GM19043 (cell line): ENCODE data around the gene ENTREP1.
A peak's percentile ranks its signal among the peaks of the same experiment; 100 is the strongest.
"Not testable (repeated sequence)": the region's sequence is repeated elsewhere in the genome, so short reads cannot be mapped to it uniquely, and the experiment has no call there.

Source experiments
- ATAC-seq: cut with Tn5 transposase; IDR thresholded peaks from one replicate; pipeline ENCODE4 v1.9.1; 2021; ENCODE audit warnings: low read depth; ENCODE audit not compliant: unreplicated experiment

Gene ENTREP1, protein sequence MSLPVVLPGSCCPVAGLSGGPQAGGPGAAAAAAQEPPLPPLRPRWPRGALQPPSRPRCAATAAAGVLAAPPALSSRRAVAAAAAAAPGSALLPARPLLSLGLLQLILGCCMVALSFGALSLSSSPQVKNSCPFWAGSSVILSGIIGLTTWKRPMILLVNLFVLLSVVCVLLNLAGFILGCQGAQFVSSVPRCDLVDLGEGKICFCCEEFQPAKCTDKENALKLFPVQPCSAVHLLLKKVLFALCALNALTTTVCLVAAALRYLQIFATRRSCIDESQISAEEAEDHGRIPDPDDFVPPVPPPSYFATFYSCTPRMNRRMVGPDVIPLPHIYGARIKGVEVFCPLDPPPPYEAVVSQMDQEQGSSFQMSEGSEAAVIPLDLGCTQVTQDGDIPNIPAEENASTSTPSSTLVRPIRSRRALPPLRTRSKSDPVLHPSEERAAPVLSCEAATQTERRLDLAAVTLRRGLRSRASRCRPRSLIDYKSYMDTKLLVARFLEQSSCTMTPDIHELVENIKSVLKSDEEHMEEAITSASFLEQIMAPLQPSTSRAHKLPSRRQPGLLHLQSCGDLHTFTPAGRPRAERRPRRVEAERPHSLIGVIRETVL

GRCh38 chr9:69324549-69325401 lies at the start of gene ENTREP1:
TSS of gene ENTREP1 (plus strand) at chr9:69325215. CDS start at chr9:69325310, 95 bp downstream.
- no peak for ATAC-seq

DNA sequence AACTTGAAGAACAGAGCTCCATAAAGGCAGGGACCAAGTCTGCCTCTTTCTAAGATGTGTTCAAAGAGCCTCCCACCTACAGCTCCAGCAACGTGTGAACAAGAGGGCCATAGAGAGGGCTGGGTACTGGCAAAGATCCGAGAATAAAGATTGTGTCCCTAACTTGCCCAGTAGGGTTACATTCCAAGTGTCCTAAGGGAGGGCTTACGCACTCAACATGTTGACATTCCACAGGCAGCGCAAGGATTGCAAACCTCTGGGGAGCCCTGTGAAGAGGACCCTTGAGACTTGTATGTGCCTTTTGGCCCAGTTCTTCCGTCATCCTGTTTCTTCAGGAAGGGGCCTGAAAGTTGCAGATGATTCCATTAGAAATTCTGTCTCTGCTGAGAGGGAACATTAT lies 48.2 kb upstream of the ENTREP1 start:
- no peak for ATAC-seq

- peak; percentile 87 for ATAC-seq
Measured at GRCh38 chr9:69279084-69279731, 45.8 kb upstream of the ENTREP1 start.

DNA sequence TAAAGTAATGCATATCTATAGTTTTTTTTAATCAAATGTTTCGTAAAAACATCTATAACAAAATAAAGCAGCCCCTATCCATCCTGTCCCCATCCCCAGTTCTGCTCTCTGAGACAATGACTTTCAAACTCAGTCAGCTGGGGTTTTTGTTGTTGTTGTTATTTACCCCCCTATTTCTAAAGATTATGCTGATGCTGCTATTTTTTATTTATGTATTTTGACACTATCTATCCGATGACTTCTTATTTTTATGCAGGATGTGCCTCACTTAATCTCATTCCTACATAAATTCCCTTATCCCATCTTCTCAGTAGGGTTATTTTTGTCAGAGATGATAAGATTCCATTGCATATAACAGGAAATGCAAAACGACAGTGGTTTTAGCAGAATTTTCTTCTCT lies 45.3 kb upstream of the ENTREP1 start:
- no peak for ATAC-seq

DNA sequence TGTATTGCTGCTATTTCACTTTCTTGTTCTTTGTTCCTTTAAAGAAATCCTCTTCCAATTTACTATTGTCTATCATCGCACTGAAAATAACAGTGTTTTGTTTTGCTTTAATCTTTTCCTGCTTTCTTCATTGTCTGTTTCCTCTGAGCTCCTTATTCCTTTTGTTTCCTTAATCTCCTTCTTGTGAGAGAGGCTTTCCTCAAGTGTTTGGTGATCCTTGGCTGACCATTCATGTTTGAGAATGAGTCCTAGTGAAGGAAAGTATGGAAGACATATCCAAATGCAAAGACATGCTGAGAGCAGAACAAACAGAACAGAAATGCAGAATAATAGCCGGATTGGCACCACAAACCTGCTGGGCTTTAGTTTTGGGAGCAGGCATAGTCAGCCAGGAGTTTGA lies 42.0 kb upstream of the ENTREP1 start:
- ATAC-seq = no peak

- no peak for ATAC-seq
Measured at GRCh38 chr9:69292078-69292477, 32.9 kb upstream of the ENTREP1 start.

- no peak for ATAC-seq
Measured at GRCh38 chr9:69293156-69293555, 31.9 kb upstream of the ENTREP1 start.

DNA sequence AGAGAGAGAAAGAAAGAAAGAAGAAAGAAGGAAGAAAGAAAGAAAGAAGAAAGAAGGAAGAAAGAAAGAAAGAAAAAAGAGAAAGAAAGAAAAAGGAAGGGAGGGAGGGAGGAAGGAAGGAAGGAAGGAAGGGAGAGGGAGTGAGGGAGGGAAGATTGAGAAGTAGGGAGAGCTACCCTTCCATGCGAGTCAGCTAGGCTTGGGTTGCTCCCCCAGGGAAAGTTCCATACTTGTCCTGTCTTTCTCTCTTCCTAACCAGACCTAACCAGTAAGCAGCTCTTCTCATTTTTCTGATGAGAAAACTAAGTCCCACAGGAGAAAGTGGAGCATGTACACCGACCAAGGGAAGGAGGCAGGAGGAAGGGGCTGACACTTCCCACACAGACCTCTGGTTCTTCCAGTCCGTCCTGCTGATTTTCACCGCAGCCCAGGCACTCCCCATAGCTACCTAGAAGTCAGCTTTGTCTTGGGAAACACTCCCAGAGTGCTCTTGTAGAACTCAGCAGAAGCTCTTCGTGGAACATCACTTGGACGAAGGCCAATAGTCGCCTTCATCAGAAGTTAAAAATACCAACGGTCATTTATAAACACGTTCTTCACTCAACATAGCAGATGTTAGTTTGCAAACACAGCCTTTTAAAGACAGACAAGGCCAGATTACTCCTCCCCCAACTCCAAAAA lies 29.0 kb upstream of the ENTREP1 start:
- ATAC-seq = no peak

- no peak for ATAC-seq
Measured at GRCh38 chr9:69297300-69297980, 27.6 kb upstream of the ENTREP1 start.

- no peak for ATAC-seq
Measured at GRCh38 chr9:69299315-69299714, 25.7 kb upstream of the ENTREP1 start.

DNA sequence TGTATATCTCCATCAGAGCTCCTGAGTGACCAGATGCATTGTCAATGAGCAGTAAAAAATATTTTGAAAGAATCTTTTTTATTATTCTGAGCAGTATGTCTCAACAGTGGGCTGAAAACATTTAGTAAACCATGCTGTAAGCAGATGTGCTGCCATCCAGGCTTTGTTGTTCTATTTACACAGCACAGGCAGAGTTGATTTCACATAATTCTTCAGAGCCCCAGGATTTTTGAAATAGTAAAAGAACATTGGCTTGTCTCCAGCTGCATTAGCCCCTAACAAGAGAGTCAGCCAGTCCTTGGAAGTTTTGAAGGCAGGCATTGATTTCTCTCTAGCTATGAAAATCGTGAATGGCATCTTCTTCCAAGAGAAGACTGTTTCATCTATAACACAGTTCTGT lies 25.2 kb upstream of the ENTREP1 start:
- no peak for ATAC-seq

DNA sequence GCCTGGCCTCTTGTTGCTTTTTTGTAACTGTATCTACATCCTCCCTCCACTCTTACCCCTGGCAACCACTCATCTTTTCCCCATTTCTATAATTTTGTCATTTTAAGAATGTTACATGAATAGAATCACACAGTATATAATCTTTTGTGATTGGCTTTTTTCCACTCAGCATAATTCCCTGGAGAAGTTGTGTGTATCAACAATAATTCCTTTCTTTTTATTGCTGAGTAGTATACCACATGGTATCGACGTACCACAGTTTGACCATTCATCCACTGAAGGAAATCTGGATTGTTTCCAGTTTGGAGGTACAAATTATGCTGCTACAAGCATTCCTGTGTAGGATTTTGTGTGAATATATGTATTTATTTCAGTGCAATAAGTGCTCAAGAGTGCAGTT lies 21.7 kb upstream of the ENTREP1 start:
- ATAC-seq = no peak

DNA sequence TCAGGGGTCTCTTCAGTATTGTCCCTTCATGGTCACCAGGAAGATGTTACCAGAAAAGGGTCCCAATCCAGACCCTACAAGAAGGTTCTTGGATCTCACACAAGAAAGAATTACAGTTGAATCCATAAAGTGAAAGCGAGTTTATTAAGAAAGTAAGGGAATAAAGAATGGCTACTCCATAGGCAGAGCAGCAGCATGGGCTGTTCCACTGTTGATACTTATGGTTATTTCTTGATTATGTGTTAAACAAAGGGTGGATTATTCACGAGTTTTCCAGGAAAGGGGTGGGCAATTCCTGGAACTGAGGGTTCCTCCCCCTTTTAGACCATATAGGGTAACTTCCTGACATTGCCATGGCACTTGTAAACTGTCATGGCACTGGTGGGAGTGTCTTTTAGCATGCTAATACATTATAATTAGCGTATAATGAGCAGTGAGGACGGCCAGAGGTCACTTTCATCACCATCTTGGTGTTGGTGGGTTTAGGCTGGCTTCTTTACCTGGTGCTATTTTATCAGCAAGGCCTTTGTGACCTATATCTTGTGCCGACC lies 18.0 kb upstream of the ENTREP1 start:
- ATAC-seq = not testable (repeated sequence)

GRCh38 chr9:69307446-69308205 lies 17.4 kb upstream of the ENTREP1 start:
- no peak for ATAC-seq

- no peak for ATAC-seq
Measured at GRCh38 chr9:69308206-69308931, 16.6 kb upstream of the ENTREP1 start.

GRCh38 chr9:69313175-69313574 lies 11.8 kb upstream of the ENTREP1 start:
- ATAC-seq = no peak

DNA sequence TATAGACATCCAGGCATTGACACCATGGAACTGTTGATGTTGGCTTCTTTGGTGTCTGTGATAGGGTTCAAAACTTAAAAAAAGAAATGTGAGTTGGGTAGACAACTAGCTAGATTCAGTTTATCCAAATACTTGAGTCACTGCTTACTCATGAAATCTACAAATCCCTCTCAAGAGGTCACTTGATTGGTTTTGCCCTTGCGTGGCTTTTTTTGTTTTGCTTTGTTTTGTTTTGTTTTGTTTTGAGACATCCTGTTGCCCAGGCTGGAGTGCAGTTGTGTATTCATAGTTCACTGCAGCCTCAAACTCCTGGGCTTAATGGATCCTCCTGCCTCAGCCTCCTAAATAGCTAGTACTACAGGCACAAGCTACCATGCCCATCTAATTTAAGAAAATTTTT lies 10.5 kb upstream of the ENTREP1 start:
- no peak for ATAC-seq

- no peak for ATAC-seq
Measured at GRCh38 chr9:69317081-69317480, 7.9 kb upstream of the ENTREP1 start.
